Mammary epithelial cell (primary cell): ENCODE measurements around the gene C2orf42.

Source experiments
- CTCF ChIP-seq, 2 donors: IDR thresholded peaks in 1 of 2; conservative IDR thresholded peaks in 1 of 2; 2 replicates each; pipeline ENCODE4 v1.5.1; 2011 to 2012; ENCODE audit warnings: inconsistent platforms in 2 of 2, low read length in 2 of 2, mild to moderate bottlenecking in 2 of 2, control low read depth in 1 of 2, low read depth in 1 of 2; ENCODE audit not compliant: insufficient read depth in 1 of 2; ENCODE audit errors: extremely low read depth in 1 of 2
- EZH2 ChIP-seq: IDR thresholded peaks from 2 replicates; pipeline ENCODE4 v1.6.1; 2012; ENCODE audit warnings: low read length, inconsistent platforms, borderline replicate concordance

GRCh38 chr2:70122470-70122869 is 68.3 kb downstream of the C2orf42 start:
- no peak for TF ChIP-seq CTCF (conservative IDR thresholded peaks at IDR 0.05 in 1 of 2, IDR thresholded peaks at IDR 0.05 in 1 of 2; ENCODE audit: extremely low read depth in 1 of 2, insufficient read depth in 1 of 2, low read depth in 1 of 2, low read length in 2 of 2)
- TF ChIP-seq EZH2 = no peak
